Left ventricle myocardium superior (tissue), 1 donor: ENCODE measurements around the gene PPP1R14C. TPM values are rescaled to one million over a fixed set of nuclear protein-coding genes. Genes with fewer than 3 reads are reported as not detected.
A peak's percentile ranks its signal among the peaks of the same experiment; 100 is the strongest.
"Not testable (repeated sequence)": the region's sequence is repeated elsewhere in the genome, so short reads cannot be mapped to it uniquely, and the experiment has no call there.

Source experiments
- ATAC-seq: fragments of 200-7000 bp; cut with Tn5 transposase; one replicate; pipeline ENCODE4 v1.9.1; 2020; ENCODE audit warnings: mild to moderate bottlenecking, moderate library complexity
- DNase-seq: peaks from one replicate; pipeline ENCODE4 v3.0.0-alpha.2; 2020
- intact Hi-C: fragments of 100-400 bp; cut with micrococcal nuclease; formaldehyde crosslinking; loops from one replicate; pipeline ENCODE4 v1.11.0; 2022
- total RNA-seq: library from RNA; stranded (reverse); fragmentation: NEBNext Ultra II Directional; extraction: Animal tissue kit (Norgen Biotek cat#: 25700); gene quantifications from one replicate; pipeline ENCODE4 v1.2.1, GENCODE V29; 2021
- donor health status: DM: no; HTN: yes; CAD: no; lungs with severe emphysema.

Gene PPP1R14C
- total RNA-seq, 1 donor from 2014 or later: 123 TPM

DNA sequence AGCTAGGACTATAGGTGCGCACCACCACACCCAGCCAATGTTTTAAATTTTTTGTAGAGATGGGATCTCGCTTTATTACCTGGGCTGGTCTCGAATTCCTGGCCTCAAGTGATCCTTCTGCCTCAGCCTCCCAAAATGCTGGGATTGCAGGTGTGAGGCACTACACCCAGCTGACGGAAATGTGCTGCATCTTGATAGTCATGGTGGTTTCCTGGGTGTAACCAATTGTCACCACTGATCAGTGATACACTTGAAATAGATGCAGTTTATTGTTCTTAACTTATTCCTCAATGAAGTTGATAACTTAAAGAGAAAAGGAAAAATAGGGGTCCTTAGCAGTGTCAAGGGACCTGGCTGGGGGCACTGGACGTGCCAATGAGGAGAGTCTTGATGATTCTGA is 92.4 kb downstream of the PPP1R14C start:
- DNase-seq: no peak
- ATAC-seq: no peak
- intact Hi-C loops: no loop called here

- intact Hi-C loops: no loop called here
- DNase-seq (peak; percentile 41), ATAC-seq (peak; percentile 67)
These were observed 93.3 kb downstream of the PPP1R14C start for GRCh38 chr6:150236114-150236513.

DNA sequence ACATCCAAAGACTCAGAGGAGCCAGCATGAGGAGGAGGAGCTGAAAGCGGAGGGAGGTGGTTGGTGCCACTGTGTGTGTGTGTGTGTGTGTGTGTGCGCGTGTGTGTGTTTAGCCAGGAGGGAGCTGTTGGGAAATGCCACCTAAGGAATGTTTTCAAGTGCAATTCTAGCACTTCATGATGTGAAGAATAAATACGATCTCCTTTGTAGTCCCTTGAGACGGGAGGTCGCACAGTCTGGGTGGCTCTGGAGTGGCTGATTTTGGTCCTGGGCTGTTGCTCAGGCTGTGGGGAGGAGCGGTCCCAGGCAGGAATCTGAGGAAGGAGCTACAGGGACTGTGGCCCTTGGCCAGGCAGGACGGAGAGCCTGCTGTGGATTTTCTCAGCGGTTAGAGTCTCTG is 93.7 kb downstream of the PPP1R14C start:
- ATAC-seq: peak; percentile 5

DNA sequence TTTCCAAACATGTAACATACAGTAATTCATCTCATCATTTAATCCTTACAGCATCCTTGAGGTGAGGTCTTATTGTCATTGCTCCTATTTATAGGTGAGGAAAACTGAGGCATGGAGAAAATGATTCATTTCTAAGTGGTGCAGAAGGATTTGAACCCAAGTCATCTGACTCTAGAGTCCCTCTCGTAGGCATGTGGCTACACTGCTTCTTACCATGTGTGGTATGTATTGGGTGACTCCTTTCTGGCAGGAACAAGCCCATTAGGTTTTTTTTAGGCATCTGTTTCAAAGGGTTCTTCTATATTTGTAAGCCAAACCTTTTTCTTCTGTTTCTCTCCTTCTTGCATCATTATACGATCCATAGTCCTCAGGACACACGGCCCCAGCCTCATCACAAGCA is 94.8 kb downstream of the PPP1R14C start:
- no peak for DNase-seq
- no peak for ATAC-seq
- intact Hi-C loops: no loop called here

More for the DNA sequence above, 93.7 kb downstream of the PPP1R14C start:
- DNase-seq: no peak
- intact Hi-C loops: no loop called here

- ATAC-seq (peak; percentile 93), DNase-seq (peak; percentile 73)
- intact Hi-C loops: no loop called here
These were observed 95.5 kb downstream of the PPP1R14C start for GRCh38 chr6:150238336-150238741.

- intact Hi-C loops: no loop called here
- ATAC-seq: no peak
- DNase-seq: no peak
These were observed 96.1 kb downstream of the PPP1R14C start for GRCh38 chr6:150238846-150239407.

DNA sequence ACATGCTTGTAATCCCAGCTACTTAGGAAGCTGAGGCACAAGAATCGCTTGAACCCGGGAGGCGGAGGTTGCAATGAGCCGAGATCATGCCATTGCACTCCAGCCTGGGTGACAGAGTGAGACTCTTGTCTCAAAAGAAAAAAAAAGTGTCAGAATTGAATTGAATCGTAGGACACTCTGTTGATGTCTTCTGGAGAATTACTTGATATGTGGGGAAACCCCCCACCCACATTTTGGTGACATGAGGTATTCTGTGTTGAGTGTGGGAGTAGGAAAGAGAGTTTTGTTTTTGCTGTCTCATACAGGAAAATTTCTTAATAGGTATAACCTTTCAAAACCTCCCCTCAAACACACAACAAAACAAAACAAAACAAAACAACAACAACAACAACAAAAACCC is 98.9 kb downstream of the PPP1R14C start:
- ATAC-seq, intact Hi-C loops, DNase-seq: not testable (repeated sequence)

DNA sequence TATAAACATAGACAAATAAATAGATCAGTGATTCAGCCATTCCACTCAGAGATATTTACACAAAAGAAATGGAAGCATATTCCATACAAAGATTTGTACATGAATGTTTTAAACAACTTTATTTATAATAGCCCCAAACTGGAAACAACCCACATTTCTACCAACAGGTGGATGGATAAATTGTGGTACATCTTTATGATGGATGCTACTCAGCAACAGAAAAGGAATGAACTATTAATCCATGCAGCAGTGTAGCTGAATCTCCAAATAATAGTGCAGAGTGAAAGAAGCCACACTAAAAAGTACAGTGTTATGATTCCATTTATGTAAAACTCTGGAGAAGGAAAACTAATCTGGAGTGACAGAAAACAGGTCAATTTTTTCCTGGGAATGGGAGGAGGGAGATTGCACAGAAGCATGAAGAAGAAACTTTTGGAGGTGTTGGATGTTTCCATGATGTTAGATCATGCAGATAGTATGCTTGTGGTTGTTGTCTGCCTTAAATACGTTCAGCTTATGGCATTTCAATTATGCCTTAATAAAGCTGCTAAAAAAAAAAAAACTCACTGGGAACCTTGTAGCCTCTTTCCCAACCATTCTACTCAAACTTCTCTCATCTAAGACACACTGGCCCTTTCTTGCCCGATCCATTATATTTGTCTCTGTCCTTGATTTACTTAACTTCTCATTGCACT is 100.9 kb downstream of the PPP1R14C start:
- intact Hi-C loops: no loop called here
- no peak for DNase-seq
- ATAC-seq: no peak

DNA sequence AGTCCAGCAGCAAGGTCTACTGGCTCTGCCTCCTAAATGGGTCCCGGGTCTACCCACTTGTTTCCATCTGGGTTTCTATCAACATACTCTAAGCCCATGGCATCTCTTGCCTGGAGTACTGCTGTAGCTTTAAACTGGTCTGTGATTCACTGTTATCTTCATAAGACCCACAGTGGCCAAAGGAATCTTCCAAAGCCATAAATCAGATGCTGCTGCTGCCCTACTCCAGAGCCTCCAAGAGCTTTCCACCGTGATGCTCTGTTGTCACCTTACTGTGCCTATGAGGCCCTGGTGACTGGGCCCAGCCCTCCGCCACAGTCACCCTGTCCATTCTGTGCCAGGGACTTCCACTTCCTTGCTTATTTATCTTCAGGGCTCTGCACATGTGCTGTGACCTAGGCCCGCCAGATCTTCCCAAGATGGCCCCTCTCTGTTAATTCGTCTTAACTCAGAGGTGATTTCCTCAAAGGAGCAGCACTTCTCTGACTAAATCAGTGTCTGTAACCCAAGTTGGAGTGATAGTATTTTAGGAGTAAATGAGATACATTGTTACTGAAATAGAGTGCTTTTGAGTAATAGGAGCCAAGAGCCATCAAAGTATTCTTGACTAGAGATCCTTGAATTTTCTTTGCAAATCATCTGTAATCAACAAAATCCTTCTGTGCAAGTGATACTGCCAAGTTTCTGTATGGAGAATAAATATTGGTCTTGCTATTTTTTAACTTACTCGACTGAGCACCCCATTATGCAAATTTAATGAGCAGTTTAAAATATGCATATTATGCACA is 102.5 kb downstream of the PPP1R14C start:
- intact Hi-C loops: no loop called here
- DNase-seq: no peak
- ATAC-seq: peak; percentile 27

- intact Hi-C loops: no loop called here
- ATAC-seq (no peak), DNase-seq (no peak)
These were observed 105.0 kb downstream of the PPP1R14C start for GRCh38 chr6:150247803-150248202.

DNA sequence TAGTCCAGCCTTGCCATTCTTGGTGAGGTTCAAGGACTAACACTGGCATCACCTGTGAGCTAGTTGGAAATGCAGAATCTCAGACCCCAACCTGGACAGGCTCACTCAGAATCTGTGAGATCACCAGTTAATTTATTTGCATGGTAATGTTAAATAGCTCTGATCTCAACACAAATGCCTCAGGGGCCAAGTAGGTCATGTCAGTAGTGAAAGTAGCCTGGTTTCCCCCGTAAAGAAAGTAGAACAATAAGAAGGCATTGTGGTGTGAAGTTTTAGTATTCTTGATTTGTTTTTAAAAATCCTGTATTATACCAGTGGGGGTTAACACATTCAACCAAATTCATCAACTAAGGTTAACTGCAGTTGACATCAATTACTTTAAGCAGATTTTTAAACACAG is 105.5 kb downstream of the PPP1R14C start:
- no peak for ATAC-seq
- DNase-seq: no peak
- intact Hi-C loops: no loop called here

GRCh38 chr6:150249261-150249660 is 106.4 kb downstream of the PPP1R14C start:
- ATAC-seq (no peak), DNase-seq (no peak)
- intact Hi-C loops: no loop called here

DNA sequence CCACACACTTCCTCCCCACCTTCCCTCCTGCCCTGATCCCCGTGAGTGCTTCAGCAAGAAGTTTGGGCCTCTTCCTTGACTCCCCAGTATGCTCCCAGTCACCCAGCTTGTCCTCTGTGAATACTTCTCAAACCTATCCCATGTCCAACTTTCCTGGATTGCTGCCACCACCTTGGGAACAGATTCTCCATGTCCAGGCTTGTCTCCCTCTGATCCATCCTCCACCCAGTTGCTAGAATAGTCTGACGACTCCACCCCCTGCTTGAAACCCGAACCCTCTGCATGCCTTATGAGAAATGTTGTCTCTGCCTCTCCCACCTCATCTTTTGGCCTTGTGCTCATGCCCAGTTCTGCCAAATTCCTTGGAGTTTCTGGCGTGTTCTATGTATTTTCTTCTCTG is 108.0 kb downstream of the PPP1R14C start:
- intact Hi-C loops: no loop called here
- no peak for DNase-seq
- peak; percentile 44 for ATAC-seq

DNA sequence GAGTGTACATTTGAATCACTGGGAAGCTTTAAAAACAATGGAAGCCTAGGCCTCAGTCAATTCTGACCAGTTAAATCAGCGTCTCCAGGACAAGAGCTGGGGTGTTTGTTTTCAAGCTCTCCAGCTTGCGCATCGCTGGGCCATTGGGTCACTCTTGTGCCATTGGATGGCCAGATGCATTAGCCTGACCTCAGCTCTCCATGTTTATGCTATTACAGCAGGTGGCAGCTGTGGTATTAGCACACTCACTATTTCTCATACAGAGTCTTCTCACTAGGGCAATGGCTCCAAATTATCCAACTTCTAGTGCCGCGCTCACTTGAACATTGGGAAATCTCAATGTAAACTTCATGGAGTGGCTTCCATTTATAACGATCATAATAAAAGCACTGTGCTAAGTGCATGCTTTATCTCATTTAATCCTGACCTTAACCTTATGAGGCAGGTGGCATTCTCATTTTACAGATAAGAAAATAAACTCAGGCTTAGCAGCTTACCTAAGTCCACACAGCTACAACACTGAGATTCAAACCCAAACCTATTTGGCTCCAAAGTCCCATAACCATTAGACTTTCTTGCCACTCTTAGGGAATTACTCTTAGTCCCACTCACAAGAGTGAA is 108.8 kb downstream of the PPP1R14C start:
- intact Hi-C loops: no loop called here
- no peak for ATAC-seq

DNA sequence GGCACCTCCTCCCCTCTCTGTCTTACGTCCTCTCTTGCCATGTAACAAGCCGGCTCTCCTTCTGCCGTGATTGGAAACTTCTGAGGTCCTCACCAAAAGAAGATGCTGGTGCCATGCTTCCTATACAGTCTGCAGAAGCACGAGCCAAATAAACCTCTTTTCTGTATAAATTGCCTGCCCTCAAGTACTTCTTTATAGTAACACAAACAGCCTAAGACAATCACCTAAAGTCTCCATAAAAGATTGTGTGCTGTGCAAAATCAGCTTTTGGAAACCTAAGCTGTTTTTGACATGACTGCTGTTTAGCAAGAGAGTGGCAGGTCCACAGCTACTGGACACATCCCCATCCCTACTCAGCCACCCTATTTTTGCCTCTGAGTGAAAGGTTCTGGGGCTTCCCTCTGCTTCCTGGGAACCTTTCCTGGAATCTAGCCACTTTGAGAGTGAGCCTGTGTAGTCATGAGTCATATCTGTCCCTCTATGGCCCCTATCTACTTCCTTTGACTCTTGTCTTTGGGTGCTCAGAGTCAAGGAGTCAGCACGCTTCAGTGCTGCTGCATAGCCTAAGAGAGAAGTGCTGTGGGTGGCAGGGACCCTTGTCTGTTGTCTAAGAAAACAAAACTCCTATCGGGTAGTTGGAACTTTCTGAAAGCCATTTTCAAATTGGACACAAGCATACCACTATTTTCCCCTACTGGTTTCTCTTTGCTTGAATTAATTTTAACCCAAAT is 110.0 kb downstream of the PPP1R14C start:
- ATAC-seq: peak; percentile 75
- no peak for DNase-seq
- intact Hi-C loops: no loop called here

More for the DNA sequence above, 108.8 kb downstream of the PPP1R14C start:
- no peak for DNase-seq

- ATAC-seq (no peak), DNase-seq (no peak)
- intact Hi-C loops: no loop called here
These were observed 110.6 kb downstream of the PPP1R14C start for GRCh38 chr6:150253489-150253888.

- ATAC-seq (peak; percentile 49), DNase-seq (no peak)
- intact Hi-C loops: no loop called here
These were observed 111.9 kb downstream of the PPP1R14C start for GRCh38 chr6:150254770-150255169.

DNA sequence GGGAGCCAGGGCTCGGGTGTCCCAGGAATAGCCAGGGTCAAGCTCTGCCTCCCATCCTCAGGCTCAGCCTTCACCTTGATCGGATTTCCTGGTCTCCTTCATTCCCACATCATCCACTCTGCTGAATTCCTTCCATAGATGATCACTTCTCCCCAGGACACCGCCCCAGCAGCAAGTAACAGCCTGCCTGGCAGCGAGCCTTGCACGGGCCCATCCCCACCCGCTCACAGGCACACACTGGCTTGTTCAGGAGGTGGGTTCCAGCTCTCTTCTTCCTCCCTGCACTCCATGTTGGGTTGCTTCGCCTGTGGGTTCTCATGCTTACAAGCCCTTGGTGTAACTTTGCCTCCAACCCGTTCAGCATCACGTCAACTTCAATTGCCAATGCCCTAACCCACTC is 113.0 kb downstream of the PPP1R14C start:
- ATAC-seq (no peak), DNase-seq (no peak)
- intact Hi-C loops: no loop called here

DNA sequence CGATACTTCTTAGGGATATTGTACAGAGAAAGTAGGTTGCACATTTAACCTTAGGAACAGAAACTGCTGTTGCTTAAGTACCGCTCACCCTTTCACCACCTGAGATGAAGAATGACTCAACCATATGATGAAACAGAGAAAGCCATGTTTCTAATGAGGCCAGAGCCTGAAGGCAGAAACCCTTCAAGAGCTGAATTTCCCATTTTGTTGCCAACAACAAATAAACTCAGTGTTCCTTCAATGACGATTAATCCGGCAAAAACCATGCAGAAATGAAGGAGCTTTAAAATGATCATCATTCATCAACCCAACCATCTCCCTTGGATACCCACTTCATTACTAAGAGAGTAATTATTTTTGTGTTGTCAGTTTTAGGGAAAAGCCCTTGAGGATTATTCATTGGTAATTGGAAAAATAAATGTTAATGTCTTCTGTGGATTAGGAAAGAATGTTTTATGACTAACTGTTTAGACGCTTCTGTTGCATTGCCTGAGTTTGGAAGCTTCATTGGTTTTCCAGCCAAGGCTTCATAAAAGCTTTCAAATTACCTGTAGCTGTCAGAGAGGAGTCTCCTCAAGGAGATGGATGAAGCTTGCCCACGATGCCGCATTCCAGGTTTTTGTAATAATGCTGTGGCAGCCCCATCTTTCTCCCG is 113.9 kb downstream of the PPP1R14C start:
- DNase-seq: no peak
- intact Hi-C loops: no loop called here
- no peak for ATAC-seq
